NCI-H146 (cell line): ENCODE measurements around the gene LTO1.
"Not testable (repeated sequence)": the region's sequence is repeated elsewhere in the genome, so short reads cannot be mapped to it uniquely, and the experiment has no call there.

Source experiments
- DNase-seq: peaks from one replicate; lab custom pipeline; 2025; lab: John Stamatoyannopoulos, UW

The LTO1 gene

DNA sequence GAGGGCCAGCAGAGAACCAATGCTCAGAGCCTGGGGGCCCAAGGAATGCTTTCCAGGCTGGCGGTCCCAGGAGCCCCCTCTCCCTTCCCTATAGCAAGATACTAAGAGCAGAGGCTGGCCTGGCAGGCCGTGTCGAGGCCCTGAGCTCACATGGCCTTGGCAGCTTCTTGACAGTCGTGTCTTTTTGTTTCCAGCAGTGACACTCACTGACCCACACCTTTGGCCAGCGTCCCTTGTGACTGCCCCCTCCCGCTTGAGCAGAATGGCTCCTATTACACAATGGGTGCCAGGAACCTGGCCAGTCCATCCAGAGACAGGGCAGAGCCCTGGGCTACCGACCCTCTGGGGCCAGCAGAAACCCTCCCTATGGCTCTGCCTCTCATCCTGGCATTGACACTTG lies 40.6 kb downstream of the LTO1 start:
- DNase-seq = no peak

DNA sequence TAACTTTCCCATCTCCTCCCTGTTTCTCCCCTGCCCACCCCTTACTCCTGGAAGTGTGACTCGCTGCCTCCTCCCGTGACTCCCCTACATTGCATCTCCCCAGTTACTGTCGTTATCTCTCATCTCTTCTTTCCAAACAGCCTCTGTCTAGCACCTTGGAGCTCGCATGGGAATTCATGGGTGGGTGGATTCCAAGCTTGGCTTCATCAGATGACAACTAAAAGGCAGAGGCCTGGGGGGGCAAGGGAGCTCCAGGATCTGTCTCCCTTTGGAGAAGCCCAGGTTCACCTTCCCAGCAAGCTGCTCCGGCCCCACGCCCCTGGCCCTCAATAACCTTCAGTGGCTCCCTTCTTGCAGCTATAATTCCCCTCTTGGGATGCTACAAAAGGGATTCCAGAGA lies 41.1 kb downstream of the LTO1 start:
- DNase-seq = no peak

DNA sequence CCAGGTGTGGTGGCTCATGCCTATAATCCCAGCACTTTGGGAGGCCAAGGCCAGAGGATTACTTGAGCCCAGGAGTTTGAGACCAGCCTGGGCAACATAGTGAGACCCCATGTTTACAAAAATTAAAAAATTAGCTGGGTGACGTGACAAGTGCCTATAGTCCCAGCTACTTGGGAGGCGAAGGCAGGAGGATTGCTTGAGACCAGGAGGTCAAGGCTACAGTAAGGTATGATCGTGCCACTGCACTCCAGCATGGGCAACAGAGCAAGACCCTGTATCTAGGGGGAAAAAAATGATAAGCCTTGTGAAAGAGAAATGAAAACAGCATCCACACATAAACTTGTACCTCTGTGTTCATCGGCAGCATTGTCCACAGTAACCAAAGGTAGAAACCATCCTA lies 42.3 kb downstream of the LTO1 start:
- no peak for DNase-seq

DNA sequence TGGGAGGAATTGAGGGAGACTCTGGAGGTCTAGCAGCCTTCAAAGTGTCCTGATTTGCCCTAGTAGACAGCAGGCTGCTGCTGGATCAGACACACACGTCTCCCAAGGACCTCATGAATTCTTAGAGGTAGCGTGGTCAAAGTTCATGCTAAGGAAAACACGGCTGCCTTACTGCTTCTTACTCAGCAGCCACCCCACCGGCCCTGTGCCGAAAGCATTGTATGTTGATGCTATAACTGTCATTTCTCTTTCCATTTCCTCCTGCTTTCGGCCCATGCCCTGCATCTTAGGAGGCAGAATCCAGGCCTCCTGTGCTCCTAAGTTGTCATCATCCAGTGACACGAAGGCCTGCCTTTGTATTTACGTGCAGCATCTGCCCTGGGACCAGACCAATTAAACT lies 44.7 kb downstream of the LTO1 start:
- DNase-seq = no peak

DNA sequence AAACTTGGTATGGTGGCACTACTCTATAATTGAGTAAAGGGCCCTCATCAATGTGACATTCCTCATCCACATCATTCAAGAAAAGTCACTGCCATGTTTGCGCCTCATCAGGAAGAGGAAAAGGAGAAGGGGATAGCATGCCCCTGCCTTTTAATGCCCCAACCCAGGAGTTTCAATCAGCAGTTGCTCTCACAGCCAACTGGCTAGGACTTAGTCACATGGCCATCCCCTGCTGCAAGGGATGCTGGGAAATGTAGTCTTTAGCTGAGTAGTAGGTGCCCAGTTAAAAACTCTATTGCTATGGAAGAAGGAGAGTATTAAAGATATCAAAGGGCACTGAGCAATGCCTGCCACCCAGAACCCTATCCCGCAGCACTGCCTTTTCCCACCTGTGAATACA lies 45.1 kb downstream of the LTO1 start:
- DNase-seq = no peak

DNA sequence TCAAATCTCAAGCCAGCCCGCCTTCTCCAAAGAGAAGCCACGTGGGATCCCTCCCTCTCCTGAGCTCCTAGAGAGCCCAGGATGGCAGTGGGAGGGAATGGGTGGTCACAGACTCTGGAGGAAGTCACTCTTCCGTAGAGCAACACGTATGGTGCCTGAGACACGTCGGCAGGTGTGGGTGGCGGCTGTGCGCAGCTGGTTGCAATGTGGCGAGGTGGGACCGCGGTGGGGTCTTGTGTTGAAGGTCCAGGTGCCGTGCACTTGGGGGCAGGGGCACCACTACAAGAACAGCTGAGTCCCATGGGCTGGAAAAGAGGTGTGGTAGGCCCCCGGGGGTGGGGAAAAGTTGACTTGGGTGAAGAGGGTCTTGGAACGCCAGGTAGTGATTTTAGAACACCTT lies 47.6 kb downstream of the LTO1 start:
- DNase-seq = no peak

DNA sequence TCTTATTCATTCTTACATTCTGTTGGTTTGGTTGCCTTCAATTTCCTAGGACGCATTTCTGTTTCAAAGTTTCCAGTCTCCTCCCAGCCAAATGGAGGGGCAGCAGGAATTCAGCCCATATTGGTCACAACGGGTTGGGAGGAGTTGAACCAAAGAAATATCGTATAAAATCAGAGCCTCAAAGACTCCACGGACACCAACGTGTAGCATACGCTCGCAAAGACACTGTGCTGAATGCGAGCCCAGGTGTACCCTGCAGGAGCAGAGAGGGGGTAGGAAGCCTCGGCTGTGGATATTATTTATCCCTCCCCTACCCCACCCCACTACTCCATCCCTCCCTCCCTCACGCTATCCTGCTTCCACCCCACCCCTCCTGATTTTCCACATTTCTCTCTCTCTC lies 49.7 kb downstream of the LTO1 start:
- DNase-seq = no peak

DNA sequence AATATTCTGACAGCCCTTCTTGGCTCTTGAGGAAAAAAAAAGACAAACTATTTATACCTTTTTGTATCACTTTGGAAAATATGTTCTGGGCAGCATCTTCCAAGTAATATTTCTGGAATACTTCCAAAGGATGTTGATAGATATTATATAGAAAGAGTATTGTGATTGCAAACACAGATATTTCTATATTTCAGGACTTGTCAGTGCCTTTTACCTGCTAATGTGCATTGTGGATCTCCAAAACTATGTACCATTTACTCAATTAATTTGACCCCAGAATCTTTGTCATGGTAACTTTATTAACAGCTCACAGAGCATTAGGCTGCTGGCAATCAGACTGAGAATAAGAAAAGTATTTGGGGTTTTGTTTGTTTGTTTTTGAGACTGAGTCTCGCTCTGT lies 50.9 kb downstream of the LTO1 start:
- no peak for DNase-seq

DNA sequence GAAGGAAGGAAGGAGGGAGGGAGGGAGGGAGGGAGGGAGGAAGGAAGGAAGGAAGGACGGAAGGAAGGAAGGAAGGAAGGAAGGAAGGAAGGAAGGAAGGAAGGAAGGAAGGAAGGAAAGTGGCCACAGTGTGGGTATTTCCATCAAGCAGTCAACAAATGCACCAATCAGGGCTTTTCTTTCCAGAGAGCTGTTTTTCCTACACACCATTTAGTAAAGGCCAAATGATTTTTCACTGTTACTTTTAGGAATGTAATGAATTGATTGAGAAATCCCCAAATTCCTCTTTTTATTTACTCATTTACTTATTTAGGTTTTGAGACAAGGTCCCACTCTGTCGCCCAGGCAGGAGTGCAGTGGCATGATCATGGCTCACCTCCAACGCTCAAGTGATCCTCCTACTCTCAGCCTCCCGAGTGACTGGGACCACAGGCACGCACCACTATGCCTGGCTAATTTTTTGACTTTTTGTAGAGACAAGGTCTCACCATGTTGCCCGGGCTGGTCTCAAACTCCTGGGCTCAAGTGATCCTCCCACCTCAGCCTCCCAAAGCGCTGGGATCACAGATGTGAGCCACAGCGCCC lies 53.0 kb downstream of the LTO1 start:
- not testable (repeated sequence) for DNase-seq

DNA sequence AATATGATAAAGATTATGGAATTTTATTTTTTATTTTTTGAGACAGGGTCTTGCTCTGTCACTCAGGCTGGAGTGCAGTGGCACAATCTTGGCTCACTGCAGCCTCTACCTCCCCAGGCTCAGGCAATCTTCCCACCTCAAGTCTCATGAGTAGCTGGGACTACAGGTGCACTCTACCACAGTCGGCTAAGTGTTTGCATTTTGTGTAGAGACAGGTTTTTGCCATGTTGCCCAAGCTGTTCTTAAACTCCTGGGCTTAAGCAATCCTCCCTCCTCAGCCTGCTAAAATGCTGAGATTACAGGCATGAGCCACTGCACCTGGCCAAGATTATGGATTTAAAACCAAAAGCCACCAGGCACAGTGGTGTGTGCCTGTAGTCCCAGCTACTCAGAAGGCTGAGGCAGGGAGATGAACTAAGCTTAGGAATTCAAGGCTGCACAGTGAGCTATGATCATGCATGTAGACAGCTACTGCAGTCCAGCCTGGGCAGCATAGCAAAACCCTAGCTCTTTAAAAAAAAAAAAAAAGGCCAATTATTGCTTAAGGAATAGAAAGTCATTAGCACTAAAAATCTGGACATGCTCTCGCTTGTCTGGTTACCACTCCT lies 54.4 kb downstream of the LTO1 start:
- DNase-seq = no peak

DNA sequence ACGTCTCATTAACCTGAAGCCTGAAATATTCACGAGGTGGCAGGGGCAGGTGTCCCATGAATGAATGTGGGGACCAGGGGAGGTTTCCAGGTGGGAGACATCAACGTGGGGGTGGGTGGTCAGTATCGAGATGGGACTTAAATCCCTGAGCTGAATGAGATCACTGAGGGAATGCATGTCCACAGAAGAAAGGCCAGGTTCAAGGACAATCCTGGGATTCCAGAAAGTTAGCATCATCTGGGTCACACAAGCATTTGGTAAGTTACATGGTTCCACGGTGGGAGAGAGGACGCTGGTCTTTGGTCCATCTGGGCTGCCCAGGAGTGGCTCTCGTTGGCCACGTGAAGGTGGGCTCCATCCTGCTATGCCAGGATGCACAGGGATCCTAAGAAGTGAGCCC lies 56.9 kb downstream of the LTO1 start:
- no peak for DNase-seq

DNA sequence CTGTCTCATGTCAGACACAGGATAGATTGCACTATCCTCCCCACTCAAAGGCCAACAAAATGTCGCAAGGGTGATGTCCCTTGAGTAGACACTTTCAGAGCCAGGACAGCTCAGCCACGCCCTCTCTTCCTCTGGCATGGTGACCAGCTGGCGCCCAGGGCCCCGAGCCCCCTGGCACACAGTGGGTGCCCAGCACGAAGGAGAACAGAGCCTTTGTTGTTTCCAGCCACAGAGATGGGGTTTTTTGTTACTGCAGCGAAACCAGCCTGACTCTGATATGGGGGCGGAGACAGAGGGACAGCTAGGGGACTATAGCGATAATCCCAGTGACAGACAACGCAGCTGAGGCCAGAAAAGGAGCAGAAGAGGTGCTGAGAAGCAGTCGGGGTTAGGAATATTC lies 57.5 kb downstream of the LTO1 start:
- no peak for DNase-seq

DNA sequence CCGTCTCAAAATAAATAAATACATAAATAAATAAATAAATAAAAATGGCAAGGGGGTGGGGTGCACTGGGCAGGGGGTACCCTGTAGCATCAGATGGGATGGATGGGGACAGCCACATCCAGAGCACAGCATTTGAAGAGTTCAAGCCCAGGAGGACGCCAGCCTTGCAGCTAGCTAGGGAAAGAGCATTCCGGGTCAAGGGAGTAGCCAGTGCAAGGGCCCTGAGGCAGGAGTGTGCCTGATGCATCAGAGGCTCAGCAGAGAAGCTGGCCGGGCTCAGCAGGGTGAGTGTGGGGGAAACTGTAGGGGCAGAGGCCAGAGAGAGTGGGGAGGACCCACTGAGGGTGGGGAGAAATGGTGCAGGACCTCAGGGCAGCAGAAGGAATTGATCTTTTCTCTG lies 57.9 kb downstream of the LTO1 start:
- DNase-seq = no peak
